ENCODE measurements around the gene CUBN. TPM values are rescaled to one million over a fixed set of nuclear protein-coding genes. Genes with fewer than 3 reads are reported as not detected.

Gene CUBN
- total and polyA plus RNA-seq, 8 donors: 1.5 to 6.8 (median 3.8) TPM

GRCh38 chr10:16919121-16919982, 210.3 kb downstream of the CUBN start:
- ATAC-seq (no peak), DNase-seq (no peak)
- Histone ChIP-seq H3K36me3 (no peaks in the 10 kb centered on the region), H3K9me3 (no peaks in the 10 kb centered on the region), H3K4me1 (no peaks in the 10 kb centered on the region), H3K27me3 (no peaks in the 10 kb centered on the region), H3K27ac (no peak overlapping the region), H3K4me3 (no peak overlapping the region)
- TF ChIP-seq CTCF (IDR thresholded peaks at IDR 0.05): no peak
- intact Hi-C loops (cut with DNase I): no loop called here

GRCh38 chr10:16916496-16916895, 213.1 kb downstream of the CUBN start:
- intact Hi-C loops (cut with DNase I): no loop called here
- DNase-seq: no peak
- no peak overlapping the region for H3K4me3 ChIP-seq
- no peak overlapping the region for H3K27ac ChIP-seq
- no peak for TF ChIP-seq CTCF (IDR thresholded peaks at IDR 0.05)
- no peaks in the 10 kb centered on the region for H3K9me3 ChIP-seq
- H3K36me3 ChIP-seq: no peaks in the 10 kb centered on the region
- no peaks in the 10 kb centered on the region for H3K4me1 ChIP-seq
- no peaks in the 10 kb centered on the region for H3K27me3 ChIP-seq
- no peak for ATAC-seq

- no peak for TF ChIP-seq CTCF (IDR thresholded peaks at IDR 0.05)
- Histone ChIP-seq H3K4me3 (no peak overlapping the region), H3K9me3 (no peaks in the 10 kb centered on the region), H3K4me1 (no peaks in the 10 kb centered on the region), H3K27ac (no peak overlapping the region), H3K36me3 (no peaks in the 10 kb centered on the region), H3K27me3 (no peaks in the 10 kb centered on the region)
- DNase-seq: no peak
- no peak for ATAC-seq
- intact Hi-C loops (cut with DNase I): no loop called here
Measured at GRCh38 chr10:16915300-16915699, 214.3 kb downstream of the CUBN start.

GRCh38 chr10:16913266-16913665, 216.3 kb downstream of the CUBN start:
- ATAC-seq (no peak), DNase-seq (no peak)
- Histone ChIP-seq H3K36me3 (no peaks in the 10 kb centered on the region), H3K4me1 (no peaks in the 10 kb centered on the region), H3K4me3 (no peak overlapping the region), H3K9me3 (no peaks in the 10 kb centered on the region), H3K27me3 (no peaks in the 10 kb centered on the region), H3K27ac (no peak overlapping the region)
- no peak for TF ChIP-seq CTCF (IDR thresholded peaks at IDR 0.05)
- intact Hi-C loops (cut with DNase I): no loop called here

- no peak for TF ChIP-seq CTCF (IDR thresholded peaks at IDR 0.05)
- peak overlapping the region in 1 of 2 donors; percentile 28 for H3K27ac ChIP-seq
- no peaks in the 10 kb centered on the region for H3K4me1 ChIP-seq
- intact Hi-C loops (cut with DNase I): no loop called here
- DNase-seq (no peak), ATAC-seq (no peak)
- no peaks in the 10 kb centered on the region for H3K27me3 ChIP-seq
- no peaks in the 10 kb centered on the region for H3K36me3 ChIP-seq
- no peaks in the 10 kb centered on the region for H3K9me3 ChIP-seq
- no peak overlapping the region for H3K4me3 ChIP-seq
Measured at GRCh38 chr10:16910793-16911164, 218.8 kb downstream of the CUBN start.
